Transverse colon (tissue), 4 donors: ENCODE results near the gene PRKAR2A. TPM values are rescaled to one million over a fixed set of nuclear protein-coding genes. Genes with fewer than 3 reads are reported as not detected.
"Not testable (repeated sequence)": the region's sequence is repeated elsewhere in the genome, so short reads cannot be mapped to it uniquely, and the experiment has no call there.

Source experiments
- DNase-seq: peaks from one replicate; pipeline ENCODE4 v3.0.0-alpha.2; 2019
- H3K27ac ChIP-seq, 4 donors: fragments of 200-600 bp; sonication (generic); 2 replicates each; pipeline ENCODE4 v1.5.1; 2016 to 2018; ENCODE audit warnings: inconsistent platforms in 4 of 4
- H3K27me3 ChIP-seq: fragments of 200-600 bp; sonication (generic); 2 replicates; pipeline ENCODE4 v1.5.1; 2017; ENCODE audit warnings: inconsistent platforms
- H3K36me3 ChIP-seq, 4 donors: fragments of 200-600 bp; sonication (generic); 2 replicates each; pipeline ENCODE4 v1.5.1; 2017 to 2019; ENCODE audit warnings: inconsistent platforms in 4 of 4
- H3K4me1 ChIP-seq, 4 donors: fragments of 200-600 bp; sonication (generic); 2 replicates each; pipeline ENCODE4 v1.5.1; 2017 to 2020; ENCODE audit warnings: inconsistent platforms in 4 of 4
- H3K4me3 ChIP-seq, 4 donors: fragments of 200-600 bp; sonication (generic); 1 replicate in 1 of 4; 2 replicates in 3 of 4; pipeline versions ENCODE4 v1.5.1 to v1.6.1; 2017 to 2019; ENCODE audit warnings: inconsistent platforms in 4 of 4
- H3K9me3 ChIP-seq, 2 donors: fragments of 200-600 bp; sonication (generic); 2 replicates each; pipeline ENCODE4 v1.5.1; 2017 to 2019; ENCODE audit warnings: inconsistent platforms in 2 of 2
- CTCF ChIP-seq, 5 experiments: fragments of 200-600 bp in 3 of 5; fragments of 450-650 bp in 2 of 5; sonication (generic) in 3 of 5; IDR thresholded peaks; 1 replicate in 2 of 5; 2 replicates in 3 of 5; pipeline ENCODE4 v1.5.1; 2016 to 2017; ENCODE audit warnings: antibody characterized with exemption in 5 of 5, inconsistent platforms in 3 of 5, mild to moderate bottlenecking in 2 of 5, moderate library complexity in 1 of 5
- EP300 ChIP-seq: sonication (generic); formaldehyde crosslinking; IDR thresholded peaks from one replicate; pipeline ENCODE4 v1.6.1; 2017; ENCODE audit warnings: antibody characterized with exemption, low read depth
- POLR2A ChIP-seq: fragments of 450-650 bp; IDR thresholded peaks from one replicate; pipeline ENCODE4 v1.6.1; 2016; ENCODE audit warnings: antibody characterized with exemption, mild to moderate bottlenecking, moderate library complexity
- POLR2AphosphoS5 ChIP-seq, 3 donors: sonication (generic); formaldehyde crosslinking; IDR thresholded peaks; one replicate each; pipeline ENCODE4 v1.6.1; 2016; ENCODE audit warnings: antibody characterized with exemption in 3 of 3
- WGBS, 2 donors: methylation state at CpG; one replicate each; pipeline ENCODE4 v1.1.5; 2018; ENCODE audit warnings: low coverage in 1 of 2; 5-methylcytosine and 5-hydroxymethylcytosine counted together
- in situ Hi-C, 4 donors: fragments of 200-750 bp; cut with MboI; loops; one replicate each; pipeline versions ENCODE4 v1.15.0 to v1.15.1; 2017; ENCODE audit warnings: low sequenced_read_pairs in 3 of 4, low pct_ligation_motif_present in 1 of 4, low pct_unique_long_range_greater_than_20kb in 1 of 4
- intact Hi-C: fragments of 100-400 bp; cut with DNase I; formaldehyde crosslinking; loops from one replicate; pipeline ENCODE4 v1.15.1; 2023; ENCODE audit warnings: low total_unique reads
- total RNA-seq, 4 donors: library from RNA; depleted of rRNA; stranded (reverse); fragments of >200 nt; gene quantifications; one replicate each; pipeline ENCODE4 v1.1.0, GENCODE V29; 2016

PRKAR2A gene
- total RNA-seq, 4 donors from 2014 or later = 20.3 to 59.1 (median 40.8) TPM

- peaks cover 0 to 18% (median 7%) of the 10 kb centered on the region in 4 donors for H3K36me3 ChIP-seq
- no peaks in the 10 kb centered on the region for H3K4me1 ChIP-seq
- no peaks in the 10 kb centered on the region for H3K27me3 ChIP-seq
- 70 to 81% methylated on average over 2 to 3 of the region's 3 CpGs for WGBS, 2 donors
- no peak for DNase-seq
- in situ Hi-C loops = no loop called here
- intact Hi-C loops = no loop called here
- H3K4me3 ChIP-seq = no peak overlapping the region
- no peak overlapping the region for H3K27ac ChIP-seq
- no peaks in the 10 kb centered on the region for H3K9me3 ChIP-seq
- TF ChIP-seq CTCF (IDR thresholded peaks at IDR 0.05) = no peak
- TF ChIP-seq POLR2AphosphoS5 (IDR thresholded peaks at IDR 0.05) = no peak
- TF ChIP-seq POLR2A = no peak
- TF ChIP-seq EP300 = no peak
These were observed 84.9 kb downstream of the PRKAR2A start for GRCh38 chr3:48762816-48763215.

GRCh38 chr3:48759991-48760540 is 87.6 kb downstream of the PRKAR2A start:
- H3K9me3 ChIP-seq, intact Hi-C loops, in situ Hi-C loops, DNase-seq, H3K4me3 ChIP-seq, H3K27me3 ChIP-seq, H3K4me1 ChIP-seq, H3K27ac ChIP-seq: not testable (repeated sequence)
- peaks cover 0 to 22% (median 9%) of the 10 kb centered on the region in 4 donors for H3K36me3 ChIP-seq
- WGBS, 2 donors = 96 to 97% methylated on average over 5 of the region's 5 CpGs

GRCh38 chr3:48759531-48759930 is 88.1 kb downstream of the PRKAR2A start:
- intact Hi-C loops, in situ Hi-C loops, H3K9me3 ChIP-seq, DNase-seq, H3K27me3 ChIP-seq, H3K4me1 ChIP-seq, H3K27ac ChIP-seq, H3K4me3 ChIP-seq: not testable (repeated sequence)
- 97 to 100% methylated on average over 4 to 6 of the region's 6 CpGs for WGBS, 2 donors
- peaks cover 0 to 19% (median 6%) of the 10 kb centered on the region in 4 donors for H3K36me3 ChIP-seq

- in situ Hi-C loops = no loop called here
- no peaks in the 10 kb centered on the region for H3K4me1 ChIP-seq
- no peak overlapping the region for H3K27ac ChIP-seq
- intact Hi-C loops = no loop called here
- no peak overlapping the region for H3K4me3 ChIP-seq
- H3K27me3 ChIP-seq = no peaks in the 10 kb centered on the region
- TF ChIP-seq POLR2AphosphoS5 (IDR thresholded peaks at IDR 0.05) = no peak
- no peak for TF ChIP-seq CTCF (IDR thresholded peaks at IDR 0.05)
- no peak for TF ChIP-seq EP300
- no peak for TF ChIP-seq POLR2A
- H3K9me3 ChIP-seq = no peaks in the 10 kb centered on the region
- H3K36me3 ChIP-seq = peaks cover 0 to 16% (median 4%) of the 10 kb centered on the region in 4 donors
- 98 to 100% methylated on average over 1 to 4 of the region's 4 CpGs for WGBS, 2 donors
- no peak for DNase-seq
These were observed 88.6 kb downstream of the PRKAR2A start for GRCh38 chr3:48759071-48759470.

- H3K9me3 ChIP-seq = no peaks in the 10 kb centered on the region
- no peak overlapping the region for H3K4me3 ChIP-seq
- no peak overlapping the region for H3K27ac ChIP-seq
- no peak for DNase-seq
- WGBS, 2 donors = 85 to 86% methylated on average over 4 to 5 of the region's 5 CpGs
- peaks cover 0 to 16% (median 3%) of the 10 kb centered on the region in 4 donors for H3K36me3 ChIP-seq
- TF ChIP-seq POLR2A = no peak
- no peak for TF ChIP-seq CTCF (IDR thresholded peaks at IDR 0.05)
- TF ChIP-seq POLR2AphosphoS5 (IDR thresholded peaks at IDR 0.05) = no peak
- TF ChIP-seq EP300 = no peak
- H3K4me1 ChIP-seq = no peaks in the 10 kb centered on the region
- H3K27me3 ChIP-seq = no peaks in the 10 kb centered on the region
- intact Hi-C loops = no loop called here
- in situ Hi-C loops = no loop called here
These were observed 91.0 kb downstream of the PRKAR2A start for GRCh38 chr3:48756640-48757039.
